Left ventricle myocardium inferior (tissue), 1 donor: ENCODE results near the gene LHX5. TPM values are rescaled to one million over a fixed set of nuclear protein-coding genes. Genes with fewer than 3 reads are reported as not detected.

ENCODE experiments used
- DNase-seq: peaks from one replicate; pipeline ENCODE4 v3.0.0-alpha.2; 2020
- H3K27ac ChIP-seq: fragments of 200-600 bp; replicated peaks from 2 replicates; pipeline ENCODE4 v1.8.0; 2021
- H3K27me3 ChIP-seq: fragments of 200-600 bp; 2 replicates; pipeline ENCODE4 v1.8.0; 2021; ENCODE audit warnings: low read depth
- H3K36me3 ChIP-seq: fragments of 200-600 bp; 2 replicates; pipeline ENCODE4 v1.8.0; 2021
- H3K4me1 ChIP-seq: fragments of 200-600 bp; 2 replicates; pipeline ENCODE4 v1.8.0; 2021
- H3K4me3 ChIP-seq: fragments of 200-600 bp; 2 replicates; pipeline ENCODE4 v1.8.0; 2021; ENCODE audit warnings: mild to moderate bottlenecking, moderate library complexity
- H3K9me3 ChIP-seq: fragments of 200-600 bp; replicated peaks from 2 replicates; pipeline ENCODE4 v1.8.0; 2021
- CTCF ChIP-seq: fragments of 200-600 bp; IDR thresholded peaks from 2 replicates; pipeline ENCODE4 v1.8.0; 2021; ENCODE audit warnings: antibody characterized with exemption, mild to moderate bottlenecking, borderline replicate concordance
- intact Hi-C: fragments of 100-400 bp; cut with micrococcal nuclease; formaldehyde crosslinking; loops from one replicate; pipeline ENCODE4 v1.11.0; 2022
- total RNA-seq: library from RNA; stranded (reverse); fragmentation: NEBNext Ultra II Directional; extraction: Animal tissue kit (Norgen Biotek cat#: 25700); gene quantifications from one replicate; pipeline ENCODE4 v1.2.1, GENCODE V29; 2021
- donor health status: DM: no; HTN: yes; CAD: no; lungs with severe emphysema.

The LHX5 gene
- total RNA-seq, 1 donor from 2014 or later: not detected

- Histone ChIP-seq H3K27ac (no peak overlapping the region), H3K9me3 (no peaks in the 10 kb centered on the region), H3K4me3 (no peak overlapping the region), H3K36me3 (no peaks in the 10 kb centered on the region), H3K4me1 (peaks cover 41% of the 10 kb centered on the region), H3K27me3 (peaks cover 100% of the 10 kb centered on the region)
- intact Hi-C loops: no loop called here
- TF ChIP-seq CTCF: no peak
- no peak for DNase-seq
These were observed 3.1 kb downstream of the LHX5 start for GRCh38 chr12:113468365-113469223.

- Histone ChIP-seq H3K36me3 (no peaks in the 10 kb centered on the region), H3K4me1 (peaks cover 50% of the 10 kb centered on the region), H3K9me3 (no peaks in the 10 kb centered on the region), H3K4me3 (peak overlapping the region; percentile 63), H3K27me3 (peaks cover 100% of the 10 kb centered on the region), H3K27ac (no peak overlapping the region)
- no peak for DNase-seq
- TF ChIP-seq CTCF: no peak
- intact Hi-C loops: no loop called here
These were observed 3.9 kb downstream of the LHX5 start for GRCh38 chr12:113467502-113468364.

GRCh38 chr12:113467142-113467501 is 4.5 kb downstream of the LHX5 start:
- peak overlapping the region; percentile 63 for H3K4me3 ChIP-seq
- peaks cover 100% of the 10 kb centered on the region for H3K27me3 ChIP-seq
- no peak for DNase-seq
- no peaks in the 10 kb centered on the region for H3K9me3 ChIP-seq
- no peak for TF ChIP-seq CTCF
- peaks cover 56% of the 10 kb centered on the region for H3K4me1 ChIP-seq
- intact Hi-C loops: no loop called here
- H3K27ac ChIP-seq: no peak overlapping the region
- no peaks in the 10 kb centered on the region for H3K36me3 ChIP-seq

GRCh38 chr12:113466454-113467141 is 5.1 kb downstream of the LHX5 start:
- Histone ChIP-seq H3K4me1 (peaks cover 57% of the 10 kb centered on the region), H3K27me3 (peaks cover 100% of the 10 kb centered on the region), H3K9me3 (no peaks in the 10 kb centered on the region), H3K4me3 (peak overlapping the region; percentile 63), H3K36me3 (no peaks in the 10 kb centered on the region), H3K27ac (no peak overlapping the region)
- DNase-seq: no peak
- intact Hi-C loops: no loop called here
- no peak for TF ChIP-seq CTCF

- TF ChIP-seq CTCF: no peak
- H3K36me3 ChIP-seq: no peaks in the 10 kb centered on the region
- no peak for DNase-seq
- no peaks in the 10 kb centered on the region for H3K9me3 ChIP-seq
- H3K4me1 ChIP-seq: peaks cover 57% of the 10 kb centered on the region
- intact Hi-C loops: no loop called here
- no peak overlapping the region for H3K27ac ChIP-seq
- peak overlapping the region; percentile 53 for H3K4me3 ChIP-seq
- H3K27me3 ChIP-seq: peaks cover 100% of the 10 kb centered on the region
These were observed 5.7 kb downstream of the LHX5 start for GRCh38 chr12:113465808-113466453.
